HG03460 (cell line): ENCODE measurements around the gene BSDC1.
"Not testable (repeated sequence)": the region's sequence is repeated elsewhere in the genome, so short reads cannot be mapped to it uniquely, and the experiment has no call there.

Experiments used
- ATAC-seq: cut with Tn5 transposase; IDR thresholded peaks from one replicate; pipeline ENCODE4 v1.9.1; 2021; ENCODE audit not compliant: unreplicated experiment

The BSDC1 gene

GRCh38 chr1:32361308-32361673, 33.0 kb downstream of the BSDC1 start:
- no peak for ATAC-seq

GRCh38 chr1:32358435-32358834, 35.8 kb downstream of the BSDC1 start:
- no peak for ATAC-seq

- no peak for ATAC-seq
Measured at GRCh38 chr1:32357614-32358013, 36.6 kb downstream of the BSDC1 start.

- no peak for ATAC-seq
Measured at GRCh38 chr1:32356478-32356877, 37.8 kb downstream of the BSDC1 start.

GRCh38 chr1:32355778-32356177, 38.5 kb downstream of the BSDC1 start:
- ATAC-seq: not testable (repeated sequence)

GRCh38 chr1:32353886-32354570, 40.2 kb downstream of the BSDC1 start:
- ATAC-seq: no peak

GRCh38 chr1:32353431-32353830, 40.8 kb downstream of the BSDC1 start:
- no peak for ATAC-seq

GRCh38 chr1:32352831-32353383, 41.3 kb downstream of the BSDC1 start:
- no peak for ATAC-seq

GRCh38 chr1:32352239-32352745, 41.9 kb downstream of the BSDC1 start:
- ATAC-seq: no peak

- peak; percentile 73 for ATAC-seq
Measured at GRCh38 chr1:32351399-32352238, 42.6 kb downstream of the BSDC1 start.

GRCh38 chr1:32350785-32351398, 43.3 kb downstream of the BSDC1 start:
- peak; percentile 43 for ATAC-seq

GRCh38 chr1:32349211-32349708, 45.0 kb downstream of the BSDC1 start:
- no peak for ATAC-seq

- ATAC-seq: no peak
Measured at GRCh38 chr1:32346532-32347157, 47.6 kb downstream of the BSDC1 start.

GRCh38 chr1:32345289-32345827, 48.9 kb downstream of the BSDC1 start:
- no peak for ATAC-seq

- ATAC-seq: no peak
Measured at GRCh38 chr1:32342704-32343103, 51.5 kb downstream of the BSDC1 start.

- ATAC-seq: no peak
Measured at GRCh38 chr1:32341971-32342370, 52.3 kb downstream of the BSDC1 start.

GRCh38 chr1:32341186-32341757, 53.0 kb downstream of the BSDC1 start:
- no peak for ATAC-seq

- ATAC-seq: no peak
Measured at GRCh38 chr1:32339363-32339978, 54.8 kb downstream of the BSDC1 start.

- no peak for ATAC-seq
Measured at GRCh38 chr1:32338637-32339145, 55.5 kb downstream of the BSDC1 start.
